ENCODE data around the gene MAGEF1. TPM values are rescaled to one million over a fixed set of nuclear protein-coding genes. Genes with fewer than 3 reads are reported as not detected.

Gene MAGEF1
- total RNA-seq, 1 experiment from 2014 or later = 60.1 TPM

DNA sequence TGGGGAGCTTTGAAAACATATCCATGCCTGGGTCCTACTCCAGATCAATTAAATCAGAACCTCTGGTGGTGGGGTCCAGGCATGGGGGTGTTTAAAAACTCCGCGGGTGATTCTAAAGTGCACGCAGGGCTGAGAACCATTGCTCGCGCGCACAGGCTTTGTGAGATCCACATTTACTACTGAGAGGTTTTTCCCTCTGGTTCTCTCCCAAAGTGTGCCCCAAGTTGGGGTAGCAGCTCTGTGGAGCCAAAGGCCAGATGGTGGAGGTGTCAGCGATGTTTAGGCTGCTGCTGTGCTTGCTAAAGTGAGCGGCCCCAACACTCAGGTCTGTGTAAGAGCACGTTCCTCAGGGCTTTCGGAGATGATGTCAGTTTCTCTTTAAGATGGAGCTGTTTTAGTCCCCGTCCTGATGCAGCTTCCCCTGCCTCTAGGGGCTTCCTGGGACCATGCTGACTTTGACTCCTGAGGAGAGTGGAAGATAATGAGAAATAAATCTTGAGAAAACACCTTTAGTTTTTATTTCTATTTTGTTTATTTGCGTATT is 13.4 kb upstream of the MAGEF1 start:
- DNase-seq (ENCODE audit: low read depth) = no peak

DNA sequence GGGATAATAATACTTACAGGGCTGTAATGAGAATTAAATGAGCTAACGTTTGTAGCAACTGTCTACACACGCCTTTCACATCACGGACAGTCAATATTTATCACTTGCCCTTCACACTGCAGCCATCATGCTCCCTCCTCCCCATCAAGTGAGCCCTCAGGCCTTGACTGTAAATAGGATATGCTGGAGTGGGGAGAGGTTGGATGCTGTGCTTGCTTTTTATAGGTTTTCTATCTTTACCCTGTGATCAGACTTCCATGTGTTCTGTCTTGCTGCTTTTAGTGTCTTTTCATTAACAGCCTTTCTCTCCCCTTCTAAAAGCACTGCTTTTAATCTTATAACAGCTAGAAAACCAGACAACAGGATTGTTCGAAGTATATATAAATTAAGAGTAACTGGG is 12.8 kb upstream of the MAGEF1 start:
- DNase-seq (ENCODE audit: low read depth) = no peak

DNA sequence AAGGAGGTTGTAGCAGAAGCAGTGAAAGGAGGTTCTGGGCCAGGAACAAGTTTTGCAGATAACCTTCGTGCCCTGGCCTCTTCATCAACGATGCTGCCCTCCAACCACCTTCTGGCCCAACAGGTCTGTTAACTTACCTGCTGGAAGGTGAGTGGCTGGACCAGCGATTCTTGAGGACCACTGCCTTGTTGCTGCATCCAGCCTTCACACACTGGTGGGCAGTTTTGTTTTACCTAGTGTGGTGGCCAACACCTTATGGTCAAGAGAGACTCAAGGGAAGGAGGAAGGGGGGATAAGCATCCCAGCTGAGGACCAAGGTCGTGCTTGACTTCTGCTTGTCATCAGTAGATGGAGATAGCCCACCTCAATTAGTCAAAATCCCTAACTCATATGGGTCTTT is 7.8 kb upstream of the MAGEF1 start:
- DNase-seq (ENCODE audit: low read depth) = no peak

DNA sequence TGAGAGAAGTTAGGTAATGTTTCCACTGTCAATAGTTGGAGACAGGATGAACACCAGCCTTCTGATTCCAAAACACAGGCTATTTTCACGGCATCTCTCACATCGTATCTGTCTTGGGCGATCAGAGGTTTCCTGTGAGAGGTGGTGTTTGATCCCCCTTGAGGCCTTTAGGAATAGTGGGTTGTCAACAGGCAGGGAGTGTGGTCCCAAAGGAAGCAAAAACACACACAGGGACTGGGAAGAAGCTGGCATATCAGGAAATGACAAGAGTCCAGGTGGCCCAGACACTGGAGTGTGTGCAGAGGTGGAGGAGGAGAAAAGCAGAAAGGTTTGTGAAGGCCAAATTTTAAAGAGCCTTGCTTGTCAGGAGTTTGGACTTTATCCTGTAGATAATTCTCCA is 6.6 kb upstream of the MAGEF1 start:
- DNase-seq (ENCODE audit: low read depth) = no peak

DNA sequence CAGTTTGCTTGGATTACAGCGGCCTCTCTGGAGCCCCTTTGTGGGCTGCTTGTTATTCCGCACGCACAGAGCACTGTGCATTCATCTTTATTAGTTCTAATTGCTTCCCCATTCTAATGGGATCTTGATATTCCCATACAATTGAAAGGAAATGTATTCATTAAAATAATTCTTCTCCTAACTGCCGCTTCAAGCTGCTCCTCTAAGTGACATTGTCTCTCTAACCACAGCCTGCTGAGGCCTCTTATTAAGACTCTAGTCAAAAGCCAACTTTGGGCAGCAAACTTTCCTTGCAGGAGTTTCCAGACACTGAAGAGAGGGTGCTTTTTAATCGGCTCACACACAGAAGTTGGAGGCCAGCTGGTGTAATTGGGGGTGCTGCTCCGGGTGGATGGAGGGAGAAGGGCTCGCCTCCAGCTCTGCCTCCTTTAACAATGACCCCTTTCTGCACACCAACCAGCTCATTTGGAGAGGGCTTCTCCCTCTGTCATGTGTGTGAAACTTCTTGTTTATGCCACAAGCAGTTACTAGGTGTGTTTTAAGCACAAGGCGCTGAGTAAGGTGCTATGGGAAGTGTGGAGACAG is 5.6 kb upstream of the MAGEF1 start:
- DNase-seq (ENCODE audit: low read depth) = no peak

DNA sequence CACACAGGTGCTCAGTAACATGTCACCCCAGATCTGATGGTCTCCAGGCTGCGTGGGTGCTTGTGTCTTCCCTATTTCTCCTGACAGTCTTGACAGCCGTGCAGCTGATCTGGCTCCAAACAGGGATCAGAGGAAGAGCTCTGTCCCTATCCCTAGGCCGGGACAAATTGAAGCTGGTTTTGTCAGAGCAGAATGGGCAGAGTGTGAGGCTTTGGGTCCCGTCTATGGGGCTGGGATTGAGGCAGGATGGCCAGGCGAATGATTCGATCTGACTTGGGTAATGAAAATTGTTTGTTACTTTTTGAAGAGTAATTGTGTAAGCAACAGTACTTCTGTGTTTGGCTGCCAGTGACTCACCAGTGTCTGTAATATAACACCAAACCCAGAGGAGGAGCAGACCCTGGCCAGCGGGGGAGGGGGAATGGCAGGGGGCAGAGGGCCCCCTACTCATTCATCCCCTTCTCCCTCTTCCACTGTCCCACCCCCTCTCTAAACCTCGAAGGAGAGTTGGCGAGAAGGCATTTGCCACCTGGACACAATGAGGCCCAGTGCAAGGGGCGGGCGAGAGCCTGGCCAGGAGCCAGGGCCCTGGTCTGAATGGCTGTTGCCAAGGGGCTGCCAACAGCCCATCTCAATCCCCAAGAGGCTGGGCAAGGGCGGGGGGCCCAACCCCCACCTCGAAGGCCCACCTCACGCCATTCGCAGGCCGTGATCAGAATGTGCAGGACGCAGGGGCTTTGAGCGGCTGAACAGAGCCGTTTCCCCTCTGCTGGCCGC is 4.9 kb upstream of the MAGEF1 start:
- peak; percentile 54 for DNase-seq (ENCODE audit: low read depth)

DNA sequence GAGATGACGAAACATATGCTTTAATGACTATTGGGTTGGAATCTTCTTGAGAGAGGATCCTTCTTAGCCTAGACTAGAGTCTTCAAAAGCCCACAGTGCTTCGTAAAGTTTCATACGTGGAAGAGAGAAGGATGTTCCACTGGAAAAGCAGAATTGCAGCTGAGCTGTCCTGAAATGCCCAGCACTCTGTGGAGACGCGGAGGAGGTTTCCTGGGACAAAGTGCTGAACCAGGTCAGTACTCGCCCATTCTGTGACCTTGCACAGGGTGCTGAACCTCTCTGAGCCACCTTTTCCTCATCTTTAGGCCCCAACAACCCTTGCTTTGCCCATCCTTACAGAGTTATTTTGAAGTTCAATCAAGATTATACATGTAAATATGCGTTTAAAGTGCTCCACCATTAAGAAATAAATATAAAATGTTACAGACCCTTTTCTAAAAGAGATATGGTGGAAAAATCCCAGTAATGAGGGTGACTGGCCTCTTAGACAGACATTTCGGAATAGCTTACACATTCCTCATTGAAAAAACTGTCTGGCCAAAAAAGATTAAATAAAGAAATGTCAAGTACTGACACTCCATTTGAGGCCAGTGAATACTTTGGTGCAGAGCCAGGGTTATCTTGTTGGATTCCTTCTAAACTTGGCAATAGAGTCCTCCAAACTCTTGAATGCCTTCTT is 4.2 kb upstream of the MAGEF1 start:
- no peak for DNase-seq (ENCODE audit: low read depth)

DNA sequence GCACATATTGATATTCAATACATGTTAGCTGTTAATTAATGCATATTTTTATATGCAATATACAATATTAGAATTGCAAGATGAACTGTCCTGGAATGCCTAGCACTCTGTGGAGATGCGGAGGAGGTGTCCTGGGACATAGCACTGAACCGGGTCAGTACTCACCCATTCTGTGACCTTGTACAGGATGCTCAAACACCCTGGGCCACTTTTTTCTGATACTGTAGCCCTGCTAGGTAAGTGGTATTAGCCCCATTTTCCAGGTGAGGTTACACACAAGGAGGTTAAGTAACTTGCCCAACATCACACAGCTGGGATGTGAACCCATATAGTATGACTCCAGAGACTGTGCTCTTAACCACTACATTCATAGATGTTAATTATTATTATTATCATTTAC is 1.7 kb upstream of the MAGEF1 start:
- DNase-seq (ENCODE audit: low read depth) = no peak

DNA sequence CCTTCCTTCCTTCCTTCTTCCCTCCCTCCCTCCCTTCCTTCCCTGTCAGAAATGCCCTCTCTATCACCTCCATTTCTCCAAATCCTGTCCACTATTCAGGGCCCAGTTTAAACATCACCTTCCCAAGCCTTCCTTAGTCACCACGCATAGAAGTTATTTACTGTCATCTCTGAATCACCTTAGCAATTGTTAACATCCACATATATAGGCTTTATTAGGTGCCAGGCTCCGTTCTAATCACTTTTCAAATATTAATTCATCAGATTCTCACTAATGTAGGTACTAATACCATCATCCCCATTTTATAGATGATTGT is 1.1 kb upstream of the MAGEF1 start:
- no peak for DNase-seq (ENCODE audit: low read depth)

DNA sequence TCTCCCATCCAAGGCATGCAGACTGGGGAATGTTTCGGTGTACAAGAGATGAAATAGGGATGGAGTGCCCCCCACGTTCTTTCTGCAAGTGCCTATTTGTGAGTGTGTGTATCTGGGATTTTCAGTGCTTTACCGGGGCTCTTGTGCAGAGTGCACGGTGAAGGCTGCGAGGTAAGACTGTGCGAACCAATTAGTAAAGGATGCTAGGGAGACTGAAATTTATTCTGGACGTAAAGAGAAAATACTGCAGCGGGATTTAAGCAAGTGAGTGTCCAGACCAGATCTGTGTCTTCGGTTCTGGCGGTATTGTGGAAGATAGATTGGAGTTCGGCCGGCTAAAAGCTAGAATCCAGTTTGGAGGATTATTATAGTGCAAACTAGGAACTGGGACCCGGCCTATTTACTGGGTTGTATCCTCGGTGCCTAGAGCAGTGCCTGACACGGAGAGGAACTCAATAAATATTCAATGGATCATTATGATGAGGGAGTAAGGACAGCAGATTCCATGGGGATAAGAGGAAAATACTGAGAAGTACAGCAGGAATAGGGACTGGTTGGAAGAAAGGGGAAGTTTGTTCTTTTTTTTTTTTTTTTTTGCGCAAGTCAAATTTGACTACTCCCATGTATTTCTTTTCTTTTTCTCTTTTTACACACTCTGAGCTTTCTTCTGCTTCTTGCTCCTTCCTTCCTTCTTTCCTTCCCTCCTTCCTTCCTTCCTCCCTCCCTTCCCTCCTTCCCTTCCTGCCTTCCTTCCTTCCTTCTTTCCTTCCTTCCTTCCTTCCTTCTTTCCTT is 580 bp upstream of the MAGEF1 start:
- no peak for DNase-seq (ENCODE audit: low read depth)

DNA sequence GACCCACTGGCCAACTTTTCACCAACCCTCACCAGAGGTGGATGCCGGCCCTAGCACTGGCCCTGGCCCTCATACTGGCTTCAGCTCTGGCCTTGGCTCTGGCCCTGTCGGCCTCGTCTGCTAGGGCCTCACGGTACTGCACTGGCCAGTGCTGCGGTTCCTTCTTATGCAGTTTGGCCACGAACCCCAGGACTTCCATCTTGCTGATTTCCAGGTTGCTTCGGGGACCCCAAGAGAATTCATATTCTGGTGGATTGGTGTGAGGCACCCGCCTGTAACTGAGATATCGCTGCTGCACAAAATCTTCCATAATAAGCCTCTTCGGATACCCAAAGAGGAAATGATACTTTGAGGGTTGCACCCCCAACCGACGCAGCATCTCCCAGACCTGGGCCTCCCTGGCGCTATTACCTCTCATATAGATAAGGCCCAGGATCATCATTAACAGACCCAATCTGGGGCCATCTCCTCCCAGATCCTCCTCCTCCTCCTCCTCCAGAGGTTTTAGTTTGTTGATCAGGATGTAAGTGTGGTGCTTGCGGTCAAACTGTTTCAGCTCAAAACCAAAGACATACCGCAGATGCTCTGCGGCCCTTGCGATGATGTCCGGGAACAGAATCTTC is 883 bp downstream of the MAGEF1 start:
- no peak for DNase-seq (ENCODE audit: low read depth)

DNA sequence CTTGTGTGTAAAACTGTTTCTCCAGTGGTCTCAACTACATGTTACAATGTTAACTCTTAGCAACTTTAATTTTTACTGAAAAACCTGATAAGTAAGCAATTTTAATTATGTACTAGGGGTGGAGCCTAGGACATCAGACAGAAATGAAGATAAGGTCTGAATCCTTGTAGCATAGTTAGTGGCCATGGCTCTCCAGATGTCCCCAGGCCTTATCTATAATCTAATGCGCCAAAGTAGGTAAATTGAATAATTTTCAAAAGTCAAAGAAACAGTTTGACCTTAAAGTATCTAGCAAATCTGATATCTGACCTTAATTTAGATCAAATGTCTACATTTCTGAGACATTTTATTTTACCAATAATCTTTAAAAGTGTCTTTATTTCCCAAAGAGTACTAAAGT is 8.2 kb downstream of the MAGEF1 start:
- DNase-seq (ENCODE audit: low read depth) = no peak

DNA sequence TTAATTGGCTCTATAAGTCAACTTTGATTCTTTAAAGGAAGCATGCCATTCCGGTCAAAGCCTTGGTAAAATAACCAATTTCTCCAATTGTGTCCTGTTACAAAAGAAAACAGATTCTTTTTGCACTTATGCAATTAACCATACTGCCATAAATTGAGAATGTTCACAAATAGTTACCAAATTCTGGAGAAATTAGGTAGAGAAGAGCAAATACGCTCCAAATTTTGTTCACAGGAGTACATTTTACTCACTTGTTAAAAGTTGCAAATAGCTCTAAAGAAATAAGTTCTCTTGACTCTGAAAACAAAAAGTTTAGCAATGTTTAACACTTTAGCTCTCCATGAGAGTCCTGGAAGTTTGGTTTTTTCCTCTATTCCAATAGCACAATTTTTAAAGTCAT is 11.1 kb downstream of the MAGEF1 start:
- DNase-seq (ENCODE audit: low read depth) = no peak

DNA sequence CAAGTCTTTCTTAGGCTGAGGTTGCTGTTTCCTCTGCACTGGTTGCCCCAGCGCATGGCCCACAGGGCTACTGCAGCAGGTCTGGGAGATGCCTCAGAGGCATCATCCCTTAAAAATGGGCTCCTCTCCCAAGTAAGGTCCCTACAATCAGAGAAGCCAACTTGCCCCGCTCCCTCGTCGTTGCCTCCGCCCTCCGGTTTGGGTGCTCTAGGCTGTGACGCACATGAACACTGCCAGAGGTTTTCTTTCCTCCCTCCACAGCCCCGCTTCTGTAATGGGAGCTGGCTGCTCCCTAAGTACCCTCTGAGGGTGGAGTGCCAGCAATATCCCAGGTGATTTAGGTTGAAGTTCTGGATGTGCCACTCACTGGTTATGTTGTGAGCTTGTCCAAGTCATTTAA is 14.0 kb downstream of the MAGEF1 start:
- no peak for DNase-seq (ENCODE audit: low read depth)

DNA sequence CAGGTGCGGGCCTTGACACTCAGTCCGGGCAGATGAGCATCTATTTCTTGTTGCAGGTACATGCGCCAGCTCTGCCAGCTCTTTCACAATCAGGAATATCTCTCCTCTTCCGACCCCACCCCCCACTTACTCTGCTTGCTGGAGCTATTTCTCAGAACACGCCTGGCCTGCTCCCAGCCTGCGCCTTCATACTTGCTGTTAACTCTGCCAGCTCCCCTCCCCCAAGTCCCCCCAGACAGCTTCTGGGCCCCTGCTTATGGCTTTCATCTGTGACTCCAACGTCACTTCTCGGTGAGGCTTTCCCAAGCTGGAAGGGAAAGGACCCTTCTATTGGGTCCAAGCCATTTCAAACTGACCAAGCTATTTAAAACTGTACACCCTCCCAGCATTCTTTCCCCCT is 15.2 kb downstream of the MAGEF1 start:
- no peak for DNase-seq (ENCODE audit: low read depth)

DNA sequence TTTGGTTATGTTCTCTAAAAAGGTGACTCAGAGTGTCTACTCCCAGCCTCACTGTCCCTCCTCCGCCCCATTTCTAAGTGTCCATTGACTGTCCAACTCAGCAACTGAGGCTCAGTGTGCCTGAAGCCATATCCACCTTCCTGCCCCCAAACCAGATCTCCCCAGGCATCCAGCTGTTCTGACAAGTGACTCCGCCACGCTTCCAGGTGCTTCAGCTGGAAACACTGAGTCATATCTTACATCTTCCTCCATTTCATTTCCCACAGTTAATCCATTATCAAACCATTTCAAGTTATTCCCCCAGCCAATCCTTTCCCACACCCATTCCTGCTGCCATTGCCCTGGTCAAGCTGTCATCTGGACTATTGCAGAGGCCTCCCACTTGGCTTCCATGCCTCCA is 17.1 kb downstream of the MAGEF1 start:
- DNase-seq (ENCODE audit: low read depth) = no peak

DNA sequence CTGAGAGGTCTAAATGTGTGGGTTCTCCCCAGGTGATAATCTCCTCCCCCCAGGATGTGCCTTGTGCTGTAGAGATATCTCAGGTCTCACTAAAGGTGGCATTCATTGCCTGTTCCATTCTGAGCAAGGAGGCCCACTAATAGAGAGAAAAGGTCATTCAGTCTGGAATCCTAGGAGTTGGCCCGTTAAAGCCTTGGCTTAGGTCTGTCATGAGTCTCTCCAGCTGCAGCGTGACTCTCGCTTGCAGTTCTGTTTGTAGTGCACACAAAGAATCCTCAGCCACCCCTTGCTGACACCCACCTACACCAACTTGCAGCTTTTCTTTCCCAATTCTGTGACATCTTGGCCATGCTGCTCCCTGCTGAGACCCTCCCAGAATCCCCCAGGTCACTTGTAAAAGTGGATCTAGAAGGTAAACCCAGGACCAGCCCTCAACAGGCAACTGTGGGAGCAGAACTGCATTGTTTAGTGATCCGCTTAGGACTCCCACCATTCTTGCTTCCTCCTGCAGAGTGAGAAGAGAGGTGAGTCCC is 17.7 kb downstream of the MAGEF1 start:
- DNase-seq (ENCODE audit: low read depth) = no peak

DNA sequence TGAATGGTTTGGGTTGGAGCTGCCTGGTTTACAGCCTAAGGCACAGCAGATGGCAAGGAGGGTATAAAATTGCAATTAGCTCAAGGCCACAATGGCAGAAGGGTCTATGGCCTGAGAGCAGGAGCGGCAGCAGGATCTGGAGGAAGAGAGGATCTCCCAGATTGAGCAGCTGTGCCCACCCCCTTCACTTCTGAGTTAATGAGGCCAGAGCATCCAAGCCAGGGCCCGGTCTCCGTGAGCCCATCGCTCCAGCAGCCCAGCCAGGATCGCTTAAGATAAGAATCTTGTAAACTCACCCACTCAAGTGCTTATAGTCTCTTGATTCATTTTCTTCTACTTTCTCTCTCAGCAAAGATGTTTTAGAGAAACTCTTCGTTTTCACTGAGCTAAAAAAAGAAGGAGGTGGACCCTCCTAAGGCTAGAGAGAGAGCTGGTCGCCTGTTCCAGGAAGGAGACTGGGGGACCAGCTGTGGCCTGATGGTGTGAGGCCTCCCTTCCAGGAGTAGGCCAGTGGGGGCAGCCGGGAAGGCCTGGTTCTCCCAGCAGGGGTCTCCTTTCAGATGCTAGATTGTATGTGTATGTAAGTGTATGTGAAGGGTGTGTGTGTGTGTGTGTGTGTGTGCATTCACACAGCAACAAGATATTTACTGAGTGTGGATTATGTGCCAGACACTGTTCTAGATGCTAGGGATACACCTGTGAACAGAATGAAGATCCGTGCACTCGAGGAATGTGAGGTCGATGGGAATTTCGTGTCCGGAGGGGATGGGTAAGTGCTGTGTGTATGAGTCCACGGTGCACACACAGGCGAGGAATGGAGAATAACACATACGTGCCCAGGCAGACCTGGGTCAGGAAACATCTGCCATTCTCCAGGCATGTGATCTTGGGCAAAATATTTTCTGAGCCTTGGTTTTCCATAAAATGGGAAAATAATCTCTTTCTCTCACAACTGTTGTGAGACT is 18.6 kb downstream of the MAGEF1 start:
- no peak for DNase-seq (ENCODE audit: low read depth)

DNA sequence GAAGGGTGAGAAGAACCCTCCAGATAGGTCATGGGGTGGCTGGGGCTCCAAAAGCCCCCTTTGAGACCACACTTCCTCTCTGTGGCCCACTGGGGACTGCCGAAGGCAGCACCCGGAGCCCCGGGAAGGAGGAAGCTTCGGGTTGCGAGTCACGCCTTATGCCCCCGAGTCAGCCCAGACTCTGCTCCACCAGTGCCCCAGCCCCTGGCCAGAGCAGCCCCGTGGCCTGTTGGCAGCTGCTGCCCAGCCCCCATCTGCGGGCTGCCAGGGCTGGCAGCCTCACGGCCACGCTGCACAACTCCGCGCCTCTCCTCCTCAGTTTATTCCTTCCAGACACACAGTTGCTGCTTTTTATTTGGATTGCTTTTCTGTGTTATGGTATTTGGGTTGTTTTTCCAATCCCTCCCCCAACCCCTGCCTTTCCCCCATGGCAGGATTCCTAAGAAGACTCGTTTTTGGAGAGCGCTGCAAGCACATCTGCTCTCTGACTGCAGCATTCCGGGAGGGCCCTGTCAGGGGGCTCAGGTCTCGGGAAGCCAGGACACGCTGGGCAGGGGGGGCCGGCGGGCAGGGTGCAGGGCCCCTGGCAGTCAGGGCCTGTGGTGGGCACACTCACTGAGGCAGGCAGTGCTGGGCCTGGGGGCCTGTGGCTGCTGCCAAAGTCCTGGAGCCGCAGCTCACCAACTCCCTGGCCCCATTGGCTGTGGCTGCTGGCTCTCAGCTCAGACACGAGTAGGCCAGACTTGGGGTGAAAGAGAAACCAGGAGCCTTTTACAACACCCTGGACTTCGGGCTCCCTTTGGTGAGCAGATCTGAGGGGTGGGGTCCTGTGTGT is 20.2 kb downstream of the MAGEF1 start:
- no peak for DNase-seq (ENCODE audit: low read depth)
